HCT116 (cell line): ENCODE data around the gene ACP2. TPM values are rescaled to one million over a fixed set of nuclear protein-coding genes. Genes with fewer than 3 reads are reported as not detected.

Source experiments
- ATAC-seq: fragments of 200-7000 bp; cut with Tn5 transposase; 2 replicates; pipeline ENCODE4 v1.9.1; 2020; ENCODE audit warnings: mild to moderate bottlenecking, moderate library complexity
- BruUV-seq: library from RNA; stranded (reverse); fragments of 400-500 nt; replicated peaks from 2 replicates; lab custom pipeline; 2021; lab: Mats Ljungman, UMichigan
- CTCF ChIA-PET: fragments of 300-600 bp; sonication (Branson Sonifier 250); formaldehyde crosslinking; loops from one replicate; lab custom pipeline; 2021; ENCODE audit warnings: antibody characterized with exemption; lab: Charles Lee
- POLR2A ChIA-PET: fragments of 300-600, 350-600 bp; sonication (Branson Sonifier 250); formaldehyde crosslinking; loops from one replicate; lab custom pipeline; 2021; ENCODE audit warnings: antibody characterized with exemption; lab: Charles Lee
- RAD21 ChIA-PET, 2 experiments: fragments of 300-600 bp; sonication (Branson Sonifier 250); formaldehyde crosslinking; loops; one replicate each; lab custom pipeline; 2023; ENCODE audit warnings: low total read pairs in 2 of 2; ENCODE audit not compliant: uncharacterized antibody in 2 of 2, unreplicated experiment in 2 of 2, low non-redundant PET in 1 of 2; lab: Charles Lee
- DNase-seq: peaks from one replicate; pipeline ENCODE4 v3.0.0-alpha.2; 2010; ENCODE audit warnings: low read depth, low spot score
- H2AFZ ChIP-seq: fragments of 200-600 bp; shearing (Covaris generic), sonication (generic); 2 replicates; pipeline ENCODE4 v1.6.1; 2017; ENCODE audit warnings: low read depth, mixed run types, mixed read lengths, antibody characterized with exemption, low read length; ENCODE audit not compliant: poor library complexity, severe bottlenecking
- H3K27ac ChIP-seq: 2 replicates; pipeline ENCODE4 v1.5.1; 2012; ENCODE audit warnings: low read depth, low read length
- H3K27me3 ChIP-seq: fragments of 200-600 bp; sonication (generic); 2 replicates; pipeline ENCODE4 v1.6.1; 2016; ENCODE audit warnings: mixed run types, low read length, mixed read lengths; ENCODE audit not compliant: insufficient read depth
- H3K36me3 ChIP-seq, 2 experiments: fragments of 200-500 bp in 1 of 2; fragments of 200-600 bp in 1 of 2; sonication (Bioruptor generic) in 1 of 2; sonication (generic) in 1 of 2; 2 replicates each; pipeline versions ENCODE4 v1.5.1 to v1.6.1; 2014 to 2016; ENCODE audit warnings: low read length in 2 of 2, inconsistent platforms in 1 of 2, mixed read lengths in 1 of 2, mixed run types in 1 of 2; ENCODE audit not compliant: insufficient read depth in 2 of 2, control insufficient read depth in 1 of 2
- H3K4me1 ChIP-seq, 2 experiments: fragments of 200-600 bp in 1 of 2; sonication (generic) in 1 of 2; 2 replicates each; pipeline versions ENCODE4 v1.5.1 to v1.6.1; 2012 to 2017; ENCODE audit warnings: low read length in 2 of 2, inconsistent platforms in 1 of 2, mild to moderate bottlenecking in 1 of 2, mixed read lengths in 1 of 2, mixed run types in 1 of 2, moderate library complexity in 1 of 2; ENCODE audit not compliant: insufficient read depth in 2 of 2, control insufficient read depth in 1 of 2
- H3K4me2 ChIP-seq: fragments of 200-600 bp; sonication (generic); 2 replicates; pipeline ENCODE4 v1.6.1; 2017; ENCODE audit warnings: mixed run types, low read length, mixed read lengths
- H3K4me3 ChIP-seq, 2 experiments: fragments of 200-600 bp in 1 of 2; sonication (generic) in 1 of 2; replicated peaks in 1 of 2; 2 replicates each; pipeline ENCODE4 v1.5.1; 2011 to 2016; ENCODE audit warnings: low read length in 2 of 2, control low read depth in 1 of 2, low read depth in 1 of 2, mild to moderate bottlenecking in 1 of 2, mixed read lengths in 1 of 2, mixed run types in 1 of 2
- H3K79me2 ChIP-seq: fragments of 200-600 bp; sonication (generic); 2 replicates; pipeline ENCODE4 v1.6.1; 2017; ENCODE audit warnings: mild to moderate bottlenecking, mixed run types, low read length, moderate library complexity, mixed read lengths; ENCODE audit not compliant: insufficient read depth
- H3K9ac ChIP-seq: fragments of 200-600 bp; sonication (generic); 2 replicates; pipeline ENCODE4 v1.6.1; 2016; ENCODE audit warnings: low read length, mixed read lengths
- H3K9me2 ChIP-seq: fragments of 200-600 bp; sonication (generic), shearing (Covaris generic); 2 replicates; pipeline ENCODE4 v1.6.1; 2017; ENCODE audit warnings: mixed run types, mild to moderate bottlenecking, moderate library complexity; ENCODE audit not compliant: insufficient read depth
- H3K9me3 ChIP-seq, 2 experiments: fragments of 200-500 bp in 1 of 2; fragments of 200-600 bp in 1 of 2; sonication (Bioruptor generic) in 1 of 2; sonication (generic) in 1 of 2; 2 replicates each; pipeline ENCODE4 v1.6.1; 2014 to 2017; ENCODE audit warnings: low read length in 2 of 2, mixed read lengths in 2 of 2, inconsistent platforms in 1 of 2, low read depth in 1 of 2, mild to moderate bottlenecking in 1 of 2, mixed run types in 1 of 2, moderate library complexity in 1 of 2; ENCODE audit not compliant: control insufficient read depth in 1 of 2, insufficient read depth in 1 of 2
- H4K20me1 ChIP-seq: fragments of 200-600 bp; sonication (generic), shearing (Covaris generic); 2 replicates; pipeline ENCODE4 v1.6.1; 2017; ENCODE audit warnings: mixed run types, mild to moderate bottlenecking, moderate library complexity; ENCODE audit not compliant: insufficient read depth
- CBX3 ChIP-seq: IDR thresholded peaks from 2 replicates; pipeline ENCODE4 v1.6.1; 2012; ENCODE audit warnings: low read depth
- CEBPB ChIP-seq: IDR thresholded peaks from 2 replicates; pipeline ENCODE4 v1.6.1; 2012; ENCODE audit warnings: low read depth
- EGR1 ChIP-seq: IDR thresholded peaks from 2 replicates; pipeline ENCODE4 v1.6.1; 2012; ENCODE audit warnings: low read depth
- ELF1 ChIP-seq: IDR thresholded peaks from 2 replicates; pipeline ENCODE4 v1.6.1; 2012; ENCODE audit warnings: low read depth, borderline replicate concordance
- EZH2 ChIP-seq: fragments of 200-600 bp; sonication (generic); IDR thresholded peaks from 2 replicates; pipeline ENCODE4 v1.6.1; 2017; ENCODE audit warnings: antibody characterized with exemption, mixed run types
- EZH2phosphoT487 ChIP-seq: fragments of 200-600 bp; IDR thresholded peaks from 2 replicates; pipeline ENCODE4 v1.6.1; 2018; ENCODE audit warnings: antibody characterized with exemption, borderline replicate concordance
- FOSL1 ChIP-seq: IDR thresholded peaks from 2 replicates; pipeline ENCODE4 v1.6.1; 2012; ENCODE audit warnings: low read depth
- JUND ChIP-seq: IDR thresholded peaks from 2 replicates; pipeline ENCODE4 v1.6.1; 2012
- POLR2A ChIP-seq: IDR thresholded peaks from 2 replicates; pipeline ENCODE4 v1.7.0; 2011; ENCODE audit warnings: borderline replicate concordance; ENCODE audit not compliant: insufficient read depth, insufficient read length; ENCODE audit errors: extremely low read depth
- POLR2AphosphoS5 ChIP-seq: IDR thresholded peaks from 2 replicates; pipeline ENCODE4 v1.6.1; 2011; ENCODE audit warnings: mild to moderate bottlenecking, low read depth, low read length, moderate library complexity
- RAD21 ChIP-seq: IDR thresholded peaks from 2 replicates; pipeline ENCODE4 v1.6.1; 2012; ENCODE audit warnings: low read depth, mild to moderate bottlenecking
- SIN3A ChIP-seq: IDR thresholded peaks from 2 replicates; pipeline ENCODE4 v1.6.1; 2012; ENCODE audit warnings: low read depth
- SP1 ChIP-seq: IDR thresholded peaks from 2 replicates; pipeline ENCODE4 v1.6.1; 2012; ENCODE audit warnings: low read depth
- SRF ChIP-seq: IDR thresholded peaks from 2 replicates; pipeline ENCODE4 v1.6.1; 2012; ENCODE audit warnings: low read depth
- TCF7L2 ChIP-seq: IDR thresholded peaks from 2 replicates; pipeline ENCODE4 v1.7.0; 2011; ENCODE audit warnings: borderline replicate concordance, inconsistent platforms; ENCODE audit not compliant: insufficient read depth, insufficient read length; ENCODE audit errors: extremely low read depth
- YY1 ChIP-seq: IDR thresholded peaks from 2 replicates; pipeline ENCODE4 v1.6.1; 2011; ENCODE audit warnings: low read length, low read depth, moderate library complexity, mild to moderate bottlenecking; ENCODE audit not compliant: insufficient replicate concordance; ENCODE audit errors: extremely low read depth
- ZFX ChIP-seq: fragments of 450-650 bp; IDR thresholded peaks from 2 replicates; pipeline ENCODE4 v1.6.1; 2017
- ZNF274 ChIP-seq: fragments of 200-500 bp; sonication (Bioruptor generic); IDR thresholded peaks from 2 replicates; pipeline ENCODE4 v1.6.1; 2014; ENCODE audit warnings: mild to moderate bottlenecking, low read depth, low read length, inconsistent platforms
- intact Hi-C: fragments of 100-400 bp; cut with micrococcal nuclease; formaldehyde crosslinking; loops from 2 replicates; pipeline ENCODE4 v1.10.0; 2022
- total RNA-seq: library from RNA; stranded (reverse); gene quantifications from one replicate; pipeline ENCODE4 v1.2.1, GENCODE V29; 2021; ENCODE audit not compliant: unreplicated experiment
- TF ChIP-seq, protein P1 (sequence below), 3 experiments: fragments of 200-600 bp in 1 of 3; sonication (generic) in 1 of 3; IDR thresholded peaks in 2 of 3; conservative IDR thresholded peaks in 1 of 3; 2 replicates each; pipeline ENCODE4 v1.5.1; 2012 to 2017; ENCODE audit warnings: low read depth in 2 of 3, low read length in 2 of 3, antibody characterized with exemption in 1 of 3, borderline replicate concordance in 1 of 3, control low read depth in 1 of 3, mild to moderate bottlenecking in 1 of 3, mixed read lengths in 1 of 3, mixed run types in 1 of 3, moderate library complexity in 1 of 3; ENCODE audit not compliant: insufficient read depth in 1 of 3
- TF ChIP-seq, protein P2 (sequence below): IDR thresholded peaks from 2 replicates; pipeline ENCODE4 v1.6.1; 2012

ACP2 gene
- total RNA-seq, 1 experiment from 2014 or later: 21.5 TPM

DNA sequence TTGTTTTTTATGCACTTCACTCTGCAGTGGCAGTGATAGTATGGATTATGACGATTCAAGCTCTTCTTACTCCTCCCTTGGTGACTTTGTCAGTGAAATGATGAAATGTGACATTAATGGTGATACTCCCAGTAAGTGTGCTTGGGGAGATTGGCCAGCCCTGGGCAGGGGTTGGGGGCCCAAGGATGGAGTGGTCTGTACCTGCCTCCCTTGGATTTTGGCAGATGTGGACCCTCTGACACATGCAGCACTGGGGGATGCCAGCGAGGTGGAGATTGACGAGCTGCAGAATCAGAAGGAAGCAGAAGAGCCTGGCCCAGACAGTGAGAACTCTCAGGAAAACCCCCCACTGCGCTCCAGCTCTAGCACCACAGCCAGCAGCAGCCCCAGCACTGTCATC, 35.5 kb upstream of the ACP2 start:
- Histone ChIP-seq H3K9me2 (no peaks in the 10 kb centered on the region), H3K27ac (no peak overlapping the region), H3K9ac (no peak overlapping the region), H4K20me1 (no peaks in the 10 kb centered on the region), H3K9me3 (no peaks in the 10 kb centered on the region), H3K27me3 (no peaks in the 10 kb centered on the region), H2AFZ (no peak overlapping the region), H3K79me2 (no peaks in the 10 kb centered on the region), H3K4me2 (no peak overlapping the region), H3K36me3 (peaks cover 43 to 51% of the 10 kb centered on the region in 2 experiments), H3K4me1 (no peaks in the 10 kb centered on the region), H3K4me3 (no peak overlapping the region)
- intact Hi-C loops: no loop called here
- ChIA-PET POLR2A (no interaction called here), RAD21 (no interaction called here), CTCF (no interaction called here)
- DNase-seq: no peak
- TSS peak; percentile 33 for BruUV-seq
- TF ChIP-seq, protein P1, sequence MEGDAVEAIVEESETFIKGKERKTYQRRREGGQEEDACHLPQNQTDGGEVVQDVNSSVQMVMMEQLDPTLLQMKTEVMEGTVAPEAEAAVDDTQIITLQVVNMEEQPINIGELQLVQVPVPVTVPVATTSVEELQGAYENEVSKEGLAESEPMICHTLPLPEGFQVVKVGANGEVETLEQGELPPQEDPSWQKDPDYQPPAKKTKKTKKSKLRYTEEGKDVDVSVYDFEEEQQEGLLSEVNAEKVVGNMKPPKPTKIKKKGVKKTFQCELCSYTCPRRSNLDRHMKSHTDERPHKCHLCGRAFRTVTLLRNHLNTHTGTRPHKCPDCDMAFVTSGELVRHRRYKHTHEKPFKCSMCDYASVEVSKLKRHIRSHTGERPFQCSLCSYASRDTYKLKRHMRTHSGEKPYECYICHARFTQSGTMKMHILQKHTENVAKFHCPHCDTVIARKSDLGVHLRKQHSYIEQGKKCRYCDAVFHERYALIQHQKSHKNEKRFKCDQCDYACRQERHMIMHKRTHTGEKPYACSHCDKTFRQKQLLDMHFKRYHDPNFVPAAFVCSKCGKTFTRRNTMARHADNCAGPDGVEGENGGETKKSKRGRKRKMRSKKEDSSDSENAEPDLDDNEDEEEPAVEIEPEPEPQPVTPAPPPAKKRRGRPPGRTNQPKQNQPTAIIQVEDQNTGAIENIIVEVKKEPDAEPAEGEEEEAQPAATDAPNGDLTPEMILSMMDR (IDR thresholded peaks at IDR 0.05 in 2 of 3, conservative IDR thresholded peaks at IDR 0.05 in 1 of 3; ENCODE audit: borderline replicate concordance in 1 of 3, insufficient read depth in 1 of 3, low read depth in 2 of 3, low read length in 2 of 3): no peak
- TF ChIP-seq RAD21 (no peak), EZH2phosphoT487 (no peak), TCF7L2 (no peak), YY1 (no peak), CBX3 (no peak), FOSL1 (no peak), POLR2A (no peak), EZH2 (no peak), SP1 (no peak), ELF1 (no peak), POLR2AphosphoS5 (no peak), ZFX (no peak), JUND (no peak), CEBPB (no peak), EGR1 (no peak), SIN3A (no peak), ZNF274 (no peak), SRF (no peak)
- TF ChIP-seq, protein P2, sequence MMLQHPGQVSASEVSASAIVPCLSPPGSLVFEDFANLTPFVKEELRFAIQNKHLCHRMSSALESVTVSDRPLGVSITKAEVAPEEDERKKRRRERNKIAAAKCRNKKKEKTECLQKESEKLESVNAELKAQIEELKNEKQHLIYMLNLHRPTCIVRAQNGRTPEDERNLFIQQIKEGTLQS: no peak
- ATAC-seq: no peak
